AG04449 (cell line): Measurements from ENCODE around the gene ELP4.

Experiments
- CTCF ChIA-PET: fragments of 350-600 bp; formaldehyde crosslinking; extraction: SDS; loops from one replicate; lab custom pipeline; 2021; ENCODE audit warnings: antibody characterized with exemption; lab: Yijun Ruan, JAX
- POLR2A ChIA-PET: fragments of 400-600, 350-600 bp; formaldehyde crosslinking; extraction: SDS; loops from one replicate; lab custom pipeline; 2020; ENCODE audit warnings: antibody characterized with exemption, inconsistent platforms; lab: Yijun Ruan, JAX
- DNase-seq: peaks from one replicate; pipeline ENCODE4 v3.0.0-alpha.2; 2010; ENCODE audit warnings: low read depth, low spot score
- H3K4me3 ChIP-seq: 2 replicates; pipeline ENCODE4 v1.5.1; 2011; ENCODE audit warnings: low read depth, mild to moderate bottlenecking, control low read depth, low read length
- TF ChIP-seq, protein P1 (sequence below): IDR thresholded peaks from one replicate; pipeline ENCODE4 v1.5.1; 2011; ENCODE audit warnings: mild to moderate bottlenecking, moderate library complexity, low read length, control low read depth, inconsistent platforms; ENCODE audit not compliant: insufficient read depth; ENCODE audit errors: missing control alignments

The ELP4 gene

GRCh38 chr11:31652528-31652927, 143.0 kb downstream of the ELP4 start:
- no peak for DNase-seq
- no peak overlapping the region for H3K4me3 ChIP-seq
- ChIA-PET POLR2A (no interaction called here), CTCF (no interaction called here)
- TF ChIP-seq, protein P1, sequence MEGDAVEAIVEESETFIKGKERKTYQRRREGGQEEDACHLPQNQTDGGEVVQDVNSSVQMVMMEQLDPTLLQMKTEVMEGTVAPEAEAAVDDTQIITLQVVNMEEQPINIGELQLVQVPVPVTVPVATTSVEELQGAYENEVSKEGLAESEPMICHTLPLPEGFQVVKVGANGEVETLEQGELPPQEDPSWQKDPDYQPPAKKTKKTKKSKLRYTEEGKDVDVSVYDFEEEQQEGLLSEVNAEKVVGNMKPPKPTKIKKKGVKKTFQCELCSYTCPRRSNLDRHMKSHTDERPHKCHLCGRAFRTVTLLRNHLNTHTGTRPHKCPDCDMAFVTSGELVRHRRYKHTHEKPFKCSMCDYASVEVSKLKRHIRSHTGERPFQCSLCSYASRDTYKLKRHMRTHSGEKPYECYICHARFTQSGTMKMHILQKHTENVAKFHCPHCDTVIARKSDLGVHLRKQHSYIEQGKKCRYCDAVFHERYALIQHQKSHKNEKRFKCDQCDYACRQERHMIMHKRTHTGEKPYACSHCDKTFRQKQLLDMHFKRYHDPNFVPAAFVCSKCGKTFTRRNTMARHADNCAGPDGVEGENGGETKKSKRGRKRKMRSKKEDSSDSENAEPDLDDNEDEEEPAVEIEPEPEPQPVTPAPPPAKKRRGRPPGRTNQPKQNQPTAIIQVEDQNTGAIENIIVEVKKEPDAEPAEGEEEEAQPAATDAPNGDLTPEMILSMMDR = no peak

DNA sequence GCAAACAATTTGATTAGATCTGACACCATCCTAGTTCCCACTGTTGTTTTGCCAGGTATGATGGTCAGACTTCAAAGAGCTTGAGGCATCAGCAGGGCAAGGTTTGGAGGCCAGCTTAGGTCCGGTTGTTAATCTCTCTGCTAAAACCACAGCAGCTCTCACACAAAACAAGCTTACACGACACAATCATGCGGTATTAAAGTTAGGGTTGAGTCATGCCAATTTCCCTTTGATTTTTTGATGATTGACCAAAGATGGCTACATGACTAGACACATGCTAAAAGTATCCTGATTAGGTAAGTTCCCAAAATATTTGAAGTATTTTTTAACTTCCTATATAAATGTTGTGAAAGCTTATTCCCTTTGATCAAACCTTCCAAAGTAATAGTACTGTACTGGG, 145.9 kb downstream of the ELP4 start:
- peak; percentile 65 for DNase-seq
- H3K4me3 ChIP-seq = no peak overlapping the region
- TF ChIP-seq, protein P1 = no peak
- ChIA-PET POLR2A (interaction anchor here (0.9 kb wide), 1 partner anchor 14 kb away, joined by 3 read pairs; no protein-coding TSS in a partner anchor), CTCF (no interaction called here)

- no peak for DNase-seq
- TF ChIP-seq, protein P1 = no peak
- ChIA-PET CTCF (no interaction called here), POLR2A (no interaction called here)
- H3K4me3 ChIP-seq = no peak overlapping the region
Observed at GRCh38 chr11:31656051-31656450, 146.5 kb downstream of the ELP4 start.

DNA sequence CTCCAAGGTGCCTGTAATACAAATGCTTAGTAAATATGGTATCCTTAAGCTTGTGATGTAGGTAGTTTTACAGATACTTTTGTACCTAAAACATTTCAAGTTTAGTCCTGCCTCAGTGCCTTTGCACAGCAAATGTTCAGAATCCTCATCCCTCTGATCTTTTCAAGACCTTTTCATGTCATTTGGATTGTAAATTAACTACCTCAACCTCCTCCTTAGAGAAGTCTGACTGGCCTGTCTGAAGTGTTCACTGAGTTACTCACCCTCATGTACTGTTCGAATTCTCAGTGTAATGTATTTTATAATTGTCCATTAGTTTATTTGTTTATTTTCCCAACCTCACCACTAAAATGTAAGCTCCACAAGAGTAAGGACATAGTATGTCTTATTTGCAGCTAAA, 147.5 kb downstream of the ELP4 start:
- ChIA-PET CTCF (interaction anchor here (1.4 kb wide), 1 partner anchor 16 kb away, joined by 4 read pairs; no protein-coding TSS in a partner anchor), POLR2A (no interaction called here)
- DNase-seq = no peak
- H3K4me3 ChIP-seq = no peak overlapping the region
- TF ChIP-seq, protein P1 = no peak

- ChIA-PET CTCF (no interaction called here), POLR2A (no interaction called here)
- TF ChIP-seq, protein P1 = no peak
- no peak for DNase-seq
- H3K4me3 ChIP-seq = no peak overlapping the region
Observed at GRCh38 chr11:31664129-31664528, 154.6 kb downstream of the ELP4 start.

DNA sequence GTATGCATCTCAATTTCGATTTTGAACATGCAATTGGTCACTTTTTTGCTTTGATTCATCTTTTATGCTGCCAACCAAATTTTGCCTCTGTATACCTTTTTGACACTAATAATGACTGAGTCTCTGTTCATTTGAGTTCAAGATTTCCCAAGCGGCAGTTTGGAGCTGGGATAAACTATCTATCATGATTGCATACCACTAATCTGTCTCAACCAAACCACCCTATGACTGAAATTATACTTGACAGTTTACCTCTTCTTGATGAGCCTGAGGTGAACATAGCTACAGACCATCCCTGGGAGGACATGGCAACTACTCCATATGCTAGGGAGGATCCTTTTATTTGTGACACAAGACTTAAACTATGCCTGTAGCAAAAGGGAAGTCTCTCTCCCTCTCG, 155.4 kb downstream of the ELP4 start:
- ChIA-PET POLR2A (no interaction called here), CTCF (interaction anchor here (1.6 kb wide), 1 partner anchor 23 kb away, joined by 5 read pairs; no protein-coding TSS in a partner anchor)
- no peak overlapping the region for H3K4me3 ChIP-seq
- DNase-seq = no peak
- TF ChIP-seq, protein P1 = no peak
